ENCODE results near the gene PRPF39.

Gene PRPF39

DNA sequence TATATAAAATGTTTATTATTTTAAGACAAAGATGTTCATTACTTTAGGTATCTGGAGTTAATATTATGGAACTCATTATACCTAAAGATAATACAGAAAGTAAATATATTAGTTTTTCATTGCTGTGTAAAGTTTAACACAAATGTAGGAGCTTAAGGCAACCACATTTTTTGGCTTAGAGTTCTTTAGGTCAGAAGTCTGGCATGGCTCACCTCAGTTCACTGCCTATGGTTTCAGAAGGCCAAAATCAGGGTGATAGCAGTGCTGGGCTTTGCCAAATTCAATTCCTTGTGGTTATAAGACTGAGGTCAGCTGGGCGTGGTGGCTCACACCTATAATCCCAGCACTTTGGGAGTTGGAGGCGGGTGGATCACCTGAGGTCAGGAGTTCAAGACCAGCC is 35.5 kb upstream of the PRPF39 start:
- H3K4me3 ChIP-seq (ENCODE audit: low read depth, low read length), result no peak overlapping the region
- DNase-seq (ENCODE audit: low read depth), result no peak
- TF ChIP-seq, protein P1, sequence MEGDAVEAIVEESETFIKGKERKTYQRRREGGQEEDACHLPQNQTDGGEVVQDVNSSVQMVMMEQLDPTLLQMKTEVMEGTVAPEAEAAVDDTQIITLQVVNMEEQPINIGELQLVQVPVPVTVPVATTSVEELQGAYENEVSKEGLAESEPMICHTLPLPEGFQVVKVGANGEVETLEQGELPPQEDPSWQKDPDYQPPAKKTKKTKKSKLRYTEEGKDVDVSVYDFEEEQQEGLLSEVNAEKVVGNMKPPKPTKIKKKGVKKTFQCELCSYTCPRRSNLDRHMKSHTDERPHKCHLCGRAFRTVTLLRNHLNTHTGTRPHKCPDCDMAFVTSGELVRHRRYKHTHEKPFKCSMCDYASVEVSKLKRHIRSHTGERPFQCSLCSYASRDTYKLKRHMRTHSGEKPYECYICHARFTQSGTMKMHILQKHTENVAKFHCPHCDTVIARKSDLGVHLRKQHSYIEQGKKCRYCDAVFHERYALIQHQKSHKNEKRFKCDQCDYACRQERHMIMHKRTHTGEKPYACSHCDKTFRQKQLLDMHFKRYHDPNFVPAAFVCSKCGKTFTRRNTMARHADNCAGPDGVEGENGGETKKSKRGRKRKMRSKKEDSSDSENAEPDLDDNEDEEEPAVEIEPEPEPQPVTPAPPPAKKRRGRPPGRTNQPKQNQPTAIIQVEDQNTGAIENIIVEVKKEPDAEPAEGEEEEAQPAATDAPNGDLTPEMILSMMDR (conservative IDR thresholded peaks at IDR 0.05; ENCODE audit: low read depth, low read length), result no peak

DNA sequence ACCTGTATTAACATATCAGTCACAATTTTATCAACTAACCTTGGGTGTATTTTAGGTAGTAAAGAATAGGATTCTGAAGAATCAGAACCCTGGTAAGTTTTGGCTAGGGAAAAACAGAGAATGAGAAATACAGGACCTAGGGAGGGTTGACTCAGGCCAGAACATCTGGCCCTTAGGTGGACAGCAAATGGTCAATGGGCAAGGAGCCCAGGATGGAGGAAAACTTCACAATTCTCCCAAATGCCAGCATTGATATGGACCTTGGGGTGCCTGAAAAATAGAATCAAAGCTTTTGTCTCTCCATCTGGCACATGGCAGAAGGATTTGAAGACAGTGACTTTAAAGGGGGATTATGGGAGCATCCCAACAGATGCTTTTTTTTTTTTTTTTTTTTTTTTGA is 32.7 kb upstream of the PRPF39 start:
- TF ChIP-seq, protein P1 (conservative IDR thresholded peaks at IDR 0.05; ENCODE audit: low read depth, low read length), result no peak
- no peak for DNase-seq (ENCODE audit: low read depth)
- no peak overlapping the region for H3K4me3 ChIP-seq (ENCODE audit: low read depth, low read length)

DNA sequence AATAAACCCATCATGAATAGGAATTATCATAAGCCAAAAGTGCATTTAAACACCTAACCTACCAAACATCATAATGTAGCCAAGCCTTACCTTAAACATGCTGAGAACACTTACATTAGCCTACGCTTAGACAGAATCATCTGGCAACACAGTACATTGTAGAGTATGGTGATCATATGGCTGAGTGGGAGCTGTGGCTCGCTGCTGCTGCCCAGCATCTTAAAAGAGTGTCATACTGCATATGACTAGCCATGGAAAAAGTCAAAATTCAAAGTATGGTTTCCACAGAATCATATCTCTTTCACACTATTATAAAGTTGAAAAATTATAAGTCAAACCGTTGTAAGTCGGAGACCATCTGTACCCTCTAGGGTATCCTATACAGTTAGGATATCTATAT is 32.0 kb upstream of the PRPF39 start:
- TF ChIP-seq, protein P1 (conservative IDR thresholded peaks at IDR 0.05; ENCODE audit: low read depth, low read length), result no peak

DNA sequence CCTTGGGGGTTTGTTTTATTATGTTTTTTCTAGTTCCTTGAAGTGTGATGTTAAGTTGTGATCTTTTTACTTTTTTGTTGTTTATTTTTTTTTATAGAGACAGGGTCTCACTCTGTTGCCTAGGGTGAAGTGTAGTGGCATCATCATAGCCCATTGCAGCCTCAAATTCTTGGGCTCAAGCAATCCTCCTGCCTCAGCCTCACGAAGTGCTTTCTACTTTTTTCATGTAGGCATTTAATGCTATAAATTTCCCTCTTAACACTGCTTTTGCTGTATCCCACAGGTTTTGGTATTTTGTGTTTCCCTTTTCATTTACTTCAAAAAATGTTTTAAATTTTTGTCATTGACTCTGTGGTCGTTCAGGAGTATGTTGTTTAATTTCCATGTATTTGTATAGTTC is 26.6 kb upstream of the PRPF39 start:
- no peak for DNase-seq (ENCODE audit: low read depth)
- no peak overlapping the region for H3K4me3 ChIP-seq (ENCODE audit: low read depth, low read length)
- TF ChIP-seq, protein P1 (conservative IDR thresholded peaks at IDR 0.05; ENCODE audit: low read depth, low read length), result no peak

More for the DNA sequence above, 32.0 kb upstream of the PRPF39 start:
- no peak overlapping the region for H3K4me3 ChIP-seq (ENCODE audit: low read depth, low read length)
- no peak for DNase-seq (ENCODE audit: low read depth)

DNA sequence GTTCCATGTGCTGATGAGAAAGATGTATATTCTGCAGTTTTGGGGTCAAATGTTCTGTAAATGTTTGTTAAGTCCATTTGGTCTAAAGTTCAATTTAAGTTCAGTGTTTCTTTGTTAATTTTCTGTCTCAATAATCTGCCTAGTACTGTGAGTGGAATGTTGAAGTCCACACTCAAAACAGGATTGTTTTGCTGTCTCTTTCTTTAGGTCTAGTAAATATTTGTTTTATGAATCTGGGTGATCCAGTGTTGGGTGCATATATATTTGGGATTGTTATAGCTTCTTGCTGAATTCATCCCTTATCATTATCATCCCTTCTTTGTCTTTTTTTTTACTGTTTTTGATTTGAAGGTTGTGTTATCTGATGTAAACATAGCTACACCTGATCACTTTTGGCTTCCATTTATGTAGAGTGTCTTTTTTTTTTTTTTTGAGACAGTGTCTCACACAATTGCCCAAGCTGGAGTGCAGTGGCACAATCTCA is 26.0 kb upstream of the PRPF39 start:
- TF ChIP-seq, protein P1 (conservative IDR thresholded peaks at IDR 0.05; ENCODE audit: low read depth, low read length), result no peak
- H3K4me3 ChIP-seq (ENCODE audit: low read depth, low read length), result no peak overlapping the region
- peak; percentile 13 for DNase-seq (ENCODE audit: low read depth)

DNA sequence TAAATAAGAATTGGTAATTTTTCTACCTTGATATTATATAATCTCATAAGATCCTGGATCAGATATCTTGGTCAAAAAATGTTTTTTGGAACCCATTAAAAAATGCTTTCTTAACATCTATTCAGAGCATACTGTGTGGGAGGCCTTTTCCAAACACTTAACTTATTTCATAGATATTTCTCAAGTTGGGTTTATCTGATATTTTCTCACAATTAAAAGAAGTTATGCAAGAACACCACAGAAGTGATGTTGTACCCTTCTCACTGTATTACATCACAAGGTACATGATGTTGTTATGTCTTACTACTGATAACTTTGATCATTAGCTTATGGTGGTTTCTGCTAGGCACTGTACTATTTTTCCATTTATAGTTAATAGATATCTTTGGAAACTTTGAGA is 23.4 kb upstream of the PRPF39 start:
- no peak overlapping the region for H3K4me3 ChIP-seq (ENCODE audit: low read depth, low read length)
- DNase-seq (ENCODE audit: low read depth), result peak; percentile 3
- TF ChIP-seq, protein P1 (conservative IDR thresholded peaks at IDR 0.05; ENCODE audit: low read depth, low read length), result no peak

DNA sequence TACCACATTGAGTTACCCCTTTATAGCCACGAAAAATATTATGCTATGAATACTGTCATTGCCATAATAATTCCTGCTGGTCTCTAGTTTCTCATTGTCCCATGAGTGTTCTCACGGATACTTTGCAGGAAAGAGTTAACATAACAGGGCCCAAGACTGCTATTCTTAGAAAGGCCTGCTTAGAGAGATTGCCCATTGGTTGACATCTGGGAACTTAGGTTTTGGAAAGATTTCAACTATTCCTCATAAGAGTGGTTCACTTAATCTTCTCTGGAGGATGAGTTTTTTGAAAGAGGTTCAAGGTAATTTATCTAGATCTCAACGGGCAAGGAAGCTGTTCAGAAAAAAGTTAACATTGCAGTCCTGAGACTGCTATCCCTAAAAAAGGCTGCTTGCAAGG is 18.4 kb upstream of the PRPF39 start:
- TF ChIP-seq, protein P1 (conservative IDR thresholded peaks at IDR 0.05; ENCODE audit: low read depth, low read length), result no peak

More for the DNA sequence above, 18.4 kb upstream of the PRPF39 start:
- no peak overlapping the region for H3K4me3 ChIP-seq (ENCODE audit: low read depth, low read length)
- peak; percentile 16 for DNase-seq (ENCODE audit: low read depth)
